ENCODE measurements around the gene ATP1A1. TPM values are rescaled to one million over a fixed set of nuclear protein-coding genes. Genes with fewer than 3 reads are reported as not detected.

Gene ATP1A1
- total RNA-seq, 1 donor from 2014 or later: 216 TPM

DNA sequence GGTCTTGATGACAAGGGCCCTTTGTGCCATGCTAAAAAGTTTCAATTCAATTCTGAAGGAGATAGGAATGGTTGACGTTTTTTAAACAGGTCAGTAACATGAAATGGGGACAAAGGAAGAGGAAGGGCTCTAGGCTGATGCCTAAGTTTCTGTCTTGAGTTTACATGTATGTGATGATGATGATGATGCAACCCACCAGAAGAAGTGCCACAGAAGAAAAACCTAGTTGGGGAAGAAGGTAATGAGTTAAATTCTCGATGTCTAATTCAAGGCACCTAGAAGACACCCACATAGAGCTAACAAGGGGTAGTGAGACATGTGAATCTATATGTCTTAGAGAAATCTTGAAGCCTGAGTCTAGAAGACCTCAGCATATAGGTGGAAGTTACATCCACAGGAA is 44.4 kb upstream of the ATP1A1 start:
- Histone ChIP-seq H3K27me3 (ENCODE audit: control insufficient read depth, insufficient read depth, low read length) (no peaks in the 10 kb centered on the region), H3K36me3 (ENCODE audit: control insufficient read depth, insufficient read depth, low read length) (no peaks in the 10 kb centered on the region), H3K4me3 (ENCODE audit: low read depth, low read length) (no peak overlapping the region)
- TF ChIP-seq, protein P1, sequence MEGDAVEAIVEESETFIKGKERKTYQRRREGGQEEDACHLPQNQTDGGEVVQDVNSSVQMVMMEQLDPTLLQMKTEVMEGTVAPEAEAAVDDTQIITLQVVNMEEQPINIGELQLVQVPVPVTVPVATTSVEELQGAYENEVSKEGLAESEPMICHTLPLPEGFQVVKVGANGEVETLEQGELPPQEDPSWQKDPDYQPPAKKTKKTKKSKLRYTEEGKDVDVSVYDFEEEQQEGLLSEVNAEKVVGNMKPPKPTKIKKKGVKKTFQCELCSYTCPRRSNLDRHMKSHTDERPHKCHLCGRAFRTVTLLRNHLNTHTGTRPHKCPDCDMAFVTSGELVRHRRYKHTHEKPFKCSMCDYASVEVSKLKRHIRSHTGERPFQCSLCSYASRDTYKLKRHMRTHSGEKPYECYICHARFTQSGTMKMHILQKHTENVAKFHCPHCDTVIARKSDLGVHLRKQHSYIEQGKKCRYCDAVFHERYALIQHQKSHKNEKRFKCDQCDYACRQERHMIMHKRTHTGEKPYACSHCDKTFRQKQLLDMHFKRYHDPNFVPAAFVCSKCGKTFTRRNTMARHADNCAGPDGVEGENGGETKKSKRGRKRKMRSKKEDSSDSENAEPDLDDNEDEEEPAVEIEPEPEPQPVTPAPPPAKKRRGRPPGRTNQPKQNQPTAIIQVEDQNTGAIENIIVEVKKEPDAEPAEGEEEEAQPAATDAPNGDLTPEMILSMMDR (IDR thresholded peaks at IDR 0.05; ENCODE audit: insufficient read depth, low read length, poor library complexity, severe bottlenecking): no peak
- no peak for DNase-seq (ENCODE audit: low read depth)

DNA sequence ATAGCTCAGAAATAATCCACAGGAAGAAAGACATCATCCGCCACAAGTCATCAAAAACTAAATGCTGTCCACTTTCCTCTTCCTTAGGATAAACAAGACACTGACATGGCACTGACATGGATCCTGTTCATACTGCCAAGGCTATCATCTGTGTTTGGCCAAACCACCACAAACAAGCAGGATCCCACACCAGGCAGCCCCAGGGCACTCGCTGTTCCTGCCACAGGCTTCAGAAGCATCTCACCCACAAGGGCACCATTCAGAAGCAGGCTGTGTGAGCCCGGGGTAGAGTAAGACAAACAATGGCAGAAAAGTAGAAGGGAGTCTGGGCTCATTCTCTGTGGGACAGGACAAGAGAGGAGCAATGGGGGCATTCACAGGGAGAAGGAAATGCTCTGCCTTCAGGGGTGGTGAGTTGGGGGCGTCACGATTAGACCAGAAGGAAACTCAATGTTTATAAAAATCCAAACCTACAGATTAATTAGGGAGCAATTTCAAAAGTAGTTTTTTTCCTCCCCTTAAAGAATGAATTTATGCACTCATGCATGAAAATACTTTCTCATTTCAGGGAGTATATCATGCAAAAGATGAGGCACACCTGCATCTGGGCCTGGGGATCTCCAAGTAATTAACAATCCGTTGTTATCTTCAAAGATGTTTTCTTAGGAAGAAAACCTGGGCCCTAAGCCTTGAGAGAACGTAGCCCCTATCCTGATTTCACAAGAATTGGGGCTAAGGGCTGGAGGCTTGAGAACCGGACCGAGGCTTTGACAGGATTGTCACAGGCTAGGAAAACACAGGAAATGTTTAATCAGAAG is 43.3 kb upstream of the ATP1A1 start:
- Histone ChIP-seq H3K27me3 (ENCODE audit: control insufficient read depth, insufficient read depth, low read length) (no peaks in the 10 kb centered on the region), H3K4me3 (ENCODE audit: low read depth, low read length) (no peak overlapping the region), H3K36me3 (ENCODE audit: control insufficient read depth, insufficient read depth, low read length) (no peaks in the 10 kb centered on the region)
- no peak for DNase-seq (ENCODE audit: low read depth)
- TF ChIP-seq, protein P1 (IDR thresholded peaks at IDR 0.05; ENCODE audit: insufficient read depth, low read length, poor library complexity, severe bottlenecking): no peak

DNA sequence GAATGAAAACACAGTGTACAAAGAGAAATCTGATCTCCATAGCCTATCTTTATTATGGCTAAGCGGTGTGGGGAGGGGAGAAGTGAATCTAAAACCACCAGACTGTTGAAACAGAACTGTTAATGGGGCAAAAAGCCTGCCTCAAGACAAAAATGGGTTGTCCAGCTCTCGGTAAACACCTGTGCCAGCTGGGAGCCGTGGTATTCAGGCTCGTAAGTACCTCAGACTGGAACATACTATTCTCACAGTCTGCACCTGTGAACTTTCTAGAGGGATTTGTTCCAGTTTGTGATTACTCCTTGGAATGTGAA is 42.7 kb upstream of the ATP1A1 start:
- no peaks in the 10 kb centered on the region for H3K27me3 ChIP-seq (ENCODE audit: control insufficient read depth, insufficient read depth, low read length)
- peak; percentile 42 for DNase-seq (ENCODE audit: low read depth)

DNA sequence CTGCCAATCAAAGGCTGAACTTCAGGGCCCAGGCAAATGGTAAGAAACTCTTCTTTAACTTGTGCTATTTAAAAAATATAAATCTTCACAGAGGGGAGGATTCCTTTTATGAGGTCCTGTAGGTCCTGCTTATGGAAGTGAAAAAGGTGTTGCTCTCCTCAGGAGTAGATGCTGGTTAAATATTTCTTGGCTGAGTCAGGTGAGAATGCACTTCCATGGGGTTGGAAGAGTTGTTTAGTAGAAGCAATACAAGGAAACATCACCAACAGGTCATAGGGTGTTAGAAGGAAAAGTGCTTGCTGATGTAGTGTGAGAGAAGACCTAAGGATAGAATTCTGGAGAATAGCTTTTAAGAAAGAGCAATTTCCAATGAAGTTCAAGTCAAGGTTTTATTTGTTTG is 42.2 kb upstream of the ATP1A1 start:
- Histone ChIP-seq H3K4me3 (ENCODE audit: low read depth, low read length) (no peak overlapping the region), H3K27me3 (ENCODE audit: control insufficient read depth, insufficient read depth, low read length) (no peaks in the 10 kb centered on the region), H3K36me3 (ENCODE audit: control insufficient read depth, insufficient read depth, low read length) (no peaks in the 10 kb centered on the region)
- TF ChIP-seq, protein P1 (IDR thresholded peaks at IDR 0.05; ENCODE audit: insufficient read depth, low read length, poor library complexity, severe bottlenecking): no peak
- no peak for DNase-seq (ENCODE audit: low read depth)

More for the DNA sequence above, 42.7 kb upstream of the ATP1A1 start:
- Histone ChIP-seq H3K4me3 (ENCODE audit: low read depth, low read length) (no peak overlapping the region), H3K36me3 (ENCODE audit: control insufficient read depth, insufficient read depth, low read length) (no peaks in the 10 kb centered on the region)
- TF ChIP-seq, protein P1 (IDR thresholded peaks at IDR 0.05; ENCODE audit: insufficient read depth, low read length, poor library complexity, severe bottlenecking): no peak

DNA sequence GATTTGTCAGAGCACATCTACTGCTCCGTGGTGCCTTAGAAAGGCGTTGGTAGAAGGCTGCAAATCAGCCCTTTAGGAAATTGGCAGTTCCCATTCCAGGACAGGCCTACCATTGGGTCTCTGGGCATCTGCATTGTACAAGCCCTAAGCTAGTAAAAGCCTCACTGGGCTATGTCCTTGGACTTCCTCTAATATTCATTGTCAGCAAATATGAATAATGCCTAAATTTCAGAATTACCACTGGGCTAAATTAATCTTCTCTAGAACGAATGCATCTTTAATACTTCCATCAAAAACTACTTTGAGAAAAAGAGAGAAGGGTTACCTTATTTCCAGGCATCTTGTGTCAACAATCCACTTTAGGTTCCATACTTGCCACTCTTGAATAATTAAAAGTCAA is 41.5 kb upstream of the ATP1A1 start:
- Histone ChIP-seq H3K27me3 (ENCODE audit: control insufficient read depth, insufficient read depth, low read length) (no peaks in the 10 kb centered on the region), H3K36me3 (ENCODE audit: control insufficient read depth, insufficient read depth, low read length) (no peaks in the 10 kb centered on the region), H3K4me3 (ENCODE audit: low read depth, low read length) (no peak overlapping the region)
- TF ChIP-seq, protein P1 (IDR thresholded peaks at IDR 0.05; ENCODE audit: insufficient read depth, low read length, poor library complexity, severe bottlenecking): no peak
- no peak for DNase-seq (ENCODE audit: low read depth)

DNA sequence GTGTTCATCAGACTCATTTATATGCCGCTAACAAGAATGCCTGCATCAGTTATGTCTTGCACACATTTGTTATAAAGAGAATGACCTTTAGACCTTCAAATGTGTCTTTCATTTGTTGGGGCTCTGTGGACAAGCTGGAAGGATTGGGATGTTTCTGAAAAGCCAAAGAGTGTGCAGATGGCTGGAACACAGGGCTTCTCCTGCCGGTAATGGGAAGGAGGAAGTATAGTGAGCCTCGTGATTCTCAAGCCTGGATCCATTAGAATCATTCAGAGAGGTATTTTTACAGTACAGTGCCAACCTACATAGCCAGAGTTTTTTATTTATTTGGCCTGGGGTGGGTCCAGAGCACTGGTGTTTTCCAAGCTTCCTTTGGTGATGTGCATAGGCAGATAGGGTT is 40.6 kb upstream of the ATP1A1 start:
- H3K36me3 ChIP-seq (ENCODE audit: control insufficient read depth, insufficient read depth, low read length): no peaks in the 10 kb centered on the region
- H3K27me3 ChIP-seq (ENCODE audit: control insufficient read depth, insufficient read depth, low read length): no peaks in the 10 kb centered on the region
- DNase-seq (ENCODE audit: low read depth): no peak
- no peak overlapping the region for H3K4me3 ChIP-seq (ENCODE audit: low read depth, low read length)
- TF ChIP-seq, protein P1 (IDR thresholded peaks at IDR 0.05; ENCODE audit: insufficient read depth, low read length, poor library complexity, severe bottlenecking): no peak
